WTC11 (cell line): Measurements from ENCODE around the gene ITPKB. TPM values are rescaled to one million over a fixed set of nuclear protein-coding genes. Genes with fewer than 3 reads are reported as not detected.
A peak's percentile ranks its signal among the peaks of the same experiment; 100 is the strongest.

ENCODE experiments used
- ATAC-seq: fragments of 200-7000 bp; cut with Tn5 transposase; 2 replicates; pipeline ENCODE4 v1.10.0; 2021; ENCODE audit warnings: mild to moderate bottlenecking, moderate library complexity
- CTCF ChIA-PET: fragments of 300-600 bp; sonication (Branson Sonifier 250); formaldehyde crosslinking; loops from one replicate; lab custom pipeline; 2021; ENCODE audit warnings: antibody characterized with exemption; lab: Charles Lee
- POLR2A ChIA-PET: fragments of 350-600 bp; sonication (Branson Sonifier 250); formaldehyde crosslinking; loops from one replicate; lab custom pipeline; 2021; ENCODE audit warnings: antibody characterized with exemption; lab: Charles Lee
- DNase-seq: peaks from one replicate; pipeline ENCODE4 v3.0.0; 2021; ENCODE audit warnings: low spot score
- H3K27ac Mint-ChIP-seq: 2 replicates; pipeline ENCODE4 v1.8.0; 2021; ENCODE audit warnings: mixed read lengths
- H3K27me3 Mint-ChIP-seq: 2 replicates; pipeline ENCODE4 v1.8.0; 2021; ENCODE audit warnings: low read depth, mild to moderate bottlenecking, moderate library complexity, mixed read lengths
- H3K36me3 Mint-ChIP-seq: 2 replicates; pipeline ENCODE4 v1.8.0; 2021; ENCODE audit warnings: mixed read lengths
- H3K4me1 Mint-ChIP-seq: 2 replicates; pipeline ENCODE4 v1.8.0; 2022; ENCODE audit warnings: mixed read lengths
- H3K4me3 Mint-ChIP-seq: 2 replicates; pipeline ENCODE4 v1.8.0; 2021; ENCODE audit warnings: mild to moderate bottlenecking, moderate library complexity, mixed read lengths
- H3K9me3 Mint-ChIP-seq: 2 replicates; pipeline ENCODE4 v1.8.0; 2021; ENCODE audit warnings: mixed read lengths
- ATF2 ChIP-seq: sonication (generic); formaldehyde crosslinking; IDR thresholded peaks from 2 replicates; pipeline ENCODE4 v1.8.1; 2022; ENCODE audit warnings: low read depth, missing genetic modification reagents, borderline replicate concordance
- CTCF ChIP-seq: fragments of 200-600 bp; IDR thresholded peaks from 2 replicates; pipeline ENCODE4 v1.8.0; 2022; ENCODE audit warnings: antibody characterized with exemption
- E2F1 ChIP-seq: sonication (generic); formaldehyde crosslinking; IDR thresholded peaks from 2 replicates; pipeline ENCODE4 v1.8.0; 2022; ENCODE audit warnings: mild to moderate bottlenecking, missing genetic modification reagents
- ELF4 ChIP-seq: sonication (generic); formaldehyde crosslinking; IDR thresholded peaks from 2 replicates; pipeline ENCODE4 v1.8.1; 2022; ENCODE audit warnings: low read depth, mild to moderate bottlenecking, moderate library complexity, missing genetic modification reagents
- ETV6 ChIP-seq: sonication (generic); formaldehyde crosslinking; IDR thresholded peaks from 2 replicates; pipeline ENCODE4 v1.8.1; 2022; ENCODE audit warnings: mild to moderate bottlenecking, missing genetic modification reagents
- FOXK1 ChIP-seq: sonication (generic); formaldehyde crosslinking; IDR thresholded peaks from 2 replicates; pipeline ENCODE4 v1.8.0; 2022; ENCODE audit warnings: mild to moderate bottlenecking, moderate library complexity, missing genetic modification reagents
- GABPB1 ChIP-seq: sonication (generic); formaldehyde crosslinking; IDR thresholded peaks from 2 replicates; pipeline ENCODE4 v1.8.1; 2023; ENCODE audit warnings: mild to moderate bottlenecking, missing genetic modification reagents
- GRHL2 ChIP-seq: fragments of 250-450 bp; sonication (Bioruptor Pico); IDR thresholded peaks from 2 replicates; pipeline ENCODE4 v1.8.0; 2022; ENCODE audit warnings: mild to moderate bottlenecking, moderate library complexity; ENCODE audit not compliant: insufficient replicate concordance, severe bottlenecking
- GTF2I ChIP-seq: fragments of 250-450 bp; sonication (Bioruptor Pico); conservative IDR thresholded peaks from 2 replicates; pipeline ENCODE4 v1.4.0; 2021; ENCODE audit warnings: mild to moderate bottlenecking
- IRF1 ChIP-seq: sonication (generic); formaldehyde crosslinking; IDR thresholded peaks from 2 replicates; pipeline ENCODE4 v1.8.0; 2023; ENCODE audit warnings: missing genetic modification reagents
- IRF2 ChIP-seq: sonication (generic); formaldehyde crosslinking; IDR thresholded peaks from 2 replicates; pipeline ENCODE4 v1.8.0; 2022; ENCODE audit warnings: low read depth, missing genetic modification reagents, borderline replicate concordance
- KAT7 ChIP-seq: sonication (generic); formaldehyde crosslinking; IDR thresholded peaks from 2 replicates; pipeline ENCODE4 v1.8.1; 2023; ENCODE audit warnings: missing genetic modification reagents, mild to moderate bottlenecking, borderline replicate concordance
- MXD4 ChIP-seq: fragments of 250-450 bp; sonication (Bioruptor Pico); IDR thresholded peaks from 2 replicates; pipeline ENCODE4 v1.8.0; 2021; ENCODE audit warnings: mild to moderate bottlenecking, moderate library complexity, borderline replicate concordance
- PRRX2 ChIP-seq: fragments of 250-450 bp; sonication (Bioruptor Pico); IDR thresholded peaks from 2 replicates; pipeline ENCODE4 v1.8.0; 2021; ENCODE audit warnings: mild to moderate bottlenecking
- SOX15 ChIP-seq: fragments of 250-450 bp; sonication (Bioruptor Pico); IDR thresholded peaks from 2 replicates; pipeline ENCODE4 v1.9.0; 2021; ENCODE audit warnings: mild to moderate bottlenecking
- TEAD1 ChIP-seq: sonication (generic); formaldehyde crosslinking; IDR thresholded peaks from 2 replicates; pipeline ENCODE4 v1.8.0; 2022; ENCODE audit warnings: mild to moderate bottlenecking, missing genetic modification reagents
- ZNF219 ChIP-seq: sonication (generic); formaldehyde crosslinking; IDR thresholded peaks from 2 replicates; pipeline ENCODE4 v1.8.0; 2023; ENCODE audit warnings: missing genetic modification reagents, mild to moderate bottlenecking, borderline replicate concordance
- ZNF232 ChIP-seq: sonication (generic); formaldehyde crosslinking; IDR thresholded peaks from 2 replicates; pipeline ENCODE4 v1.8.0; 2022; ENCODE audit warnings: mild to moderate bottlenecking, missing genetic modification reagents
- ZNF281 ChIP-seq: sonication (generic); formaldehyde crosslinking; IDR thresholded peaks from 2 replicates; pipeline ENCODE4 v1.8.0; 2023; ENCODE audit warnings: mild to moderate bottlenecking, missing genetic modification reagents
- ZNF416 ChIP-seq: fragments of 250-450 bp; sonication (Bioruptor Pico); IDR thresholded peaks from 2 replicates; pipeline ENCODE4 v1.9.0; 2021; ENCODE audit warnings: mild to moderate bottlenecking, inconsistent platforms
- ZNF425 ChIP-seq: fragments of 250-450 bp; sonication (Bioruptor Pico); conservative IDR thresholded peaks from 2 replicates; pipeline ENCODE4 v1.9.0; 2021; ENCODE audit warnings: mild to moderate bottlenecking
- ZSCAN18 ChIP-seq: fragments of 250-450 bp; sonication (Bioruptor Pico); IDR thresholded peaks from 2 replicates; pipeline ENCODE4 v2.1.2; 2022; ENCODE audit warnings: mild to moderate bottlenecking, moderate library complexity
- total RNA-seq: library from RNA; stranded (reverse); gene quantifications from 3 replicates; pipeline ENCODE4 v1.2.3, GENCODE V29; 2021

Gene ITPKB
- total RNA-seq, 1 experiment from 2014 or later = 15.6 TPM

GRCh38 chr1:226638001-226638601 lies 101.0 kb downstream of the ITPKB start (continued):
- TF ChIP-seq ZNF416 (CRISPR knock-in tag) = no peak
- TF ChIP-seq ZSCAN18 = no peak
- TF ChIP-seq ELF4 = no peak
- TF ChIP-seq SOX15 = no peak
- TF ChIP-seq GABPB1 (CRISPR knock-in tag) = no peak
- TF ChIP-seq TEAD1 (CRISPR knock-in tag) = no peak
- no peak for TF ChIP-seq PRRX2
- TF ChIP-seq ETV6 (CRISPR knock-in tag) = no peak
- TF ChIP-seq ATF2 = no peak
- no peak for TF ChIP-seq GTF2I (CRISPR knock-in tag)
- no peak for TF ChIP-seq ZNF281 (CRISPR knock-in tag)
- TF ChIP-seq ZNF219 (CRISPR knock-in tag) = no peak
- TF ChIP-seq E2F1 = no peak
- TF ChIP-seq ZNF232 (CRISPR knock-in tag) = no peak

- H3K27ac Mint-ChIP-seq = no peak overlapping the region
- no peaks in the 10 kb centered on the region for H3K9me3 Mint-ChIP-seq
- ChIA-PET CTCF (interaction anchor here (0.7 to 2.8 kb wide), 21 partner anchors 9 to 347 kb away, joined by 3 to 13 read pairs (median 4); partner anchors contain the start of gene PARP1), POLR2A (interaction anchor here (0.7 kb wide), 1 partner anchor 11 kb away, joined by 3 read pairs; no protein-coding TSS in a partner anchor)
- H3K36me3 Mint-ChIP-seq = no peaks in the 10 kb centered on the region
- H3K4me1 Mint-ChIP-seq = peaks cover 23% of the 10 kb centered on the region
- peak; percentile 33 for DNase-seq
- H3K4me3 Mint-ChIP-seq = no peak overlapping the region
- H3K27me3 Mint-ChIP-seq = no peaks in the 10 kb centered on the region
- peak; percentile 33 for ATAC-seq
- TF ChIP-seq MXD4 (CRISPR knock-in tag) (no peak), KAT7 (CRISPR knock-in tag) (no peak), CTCF (no peak), IRF1 (CRISPR knock-in tag) (no peak), GABPB1 (CRISPR knock-in tag) (no peak), GRHL2 (CRISPR knock-in tag) (no peak), ZNF425 (no peak), IRF2 (CRISPR knock-in tag) (no peak), FOXK1 (CRISPR knock-in tag) (no peak)
These were observed 101.7 kb downstream of the ITPKB start for GRCh38 chr1:226637147-226637935.
